Neural cell (in vitro differentiated cells): ENCODE data around the gene STAT5B.

Experiments used
- CTCF ChIP-seq: fragments of 450-650 bp; IDR thresholded peaks from 2 replicates; pipeline ENCODE4 v1.5.1; 2014; ENCODE audit warnings: antibody characterized with exemption, mild to moderate bottlenecking, moderate library complexity; ENCODE audit not compliant: poor library complexity, severe bottlenecking
- EZH2 ChIP-seq: fragments of 200-600, 300-800 bp; shearing (Covaris generic), sonication (generic); IDR thresholded peaks from 2 replicates; pipeline ENCODE4 v1.6.1; 2014; ENCODE audit warnings: antibody characterized with exemption, low read length, borderline replicate concordance, mild to moderate bottlenecking; ENCODE audit not compliant: insufficient read depth, poor library complexity, severe bottlenecking
- POLR2AphosphoS5 ChIP-seq: IDR thresholded peaks from 2 replicates; pipeline ENCODE4 v1.6.1; 2012

GRCh38 chr17:42171831-42172230, 104.4 kb downstream of the STAT5B start:
- TF ChIP-seq CTCF (no peak), EZH2 (no peak), POLR2AphosphoS5 (no peak)
